ENCODE measurements around the gene TMC7.

DNA sequence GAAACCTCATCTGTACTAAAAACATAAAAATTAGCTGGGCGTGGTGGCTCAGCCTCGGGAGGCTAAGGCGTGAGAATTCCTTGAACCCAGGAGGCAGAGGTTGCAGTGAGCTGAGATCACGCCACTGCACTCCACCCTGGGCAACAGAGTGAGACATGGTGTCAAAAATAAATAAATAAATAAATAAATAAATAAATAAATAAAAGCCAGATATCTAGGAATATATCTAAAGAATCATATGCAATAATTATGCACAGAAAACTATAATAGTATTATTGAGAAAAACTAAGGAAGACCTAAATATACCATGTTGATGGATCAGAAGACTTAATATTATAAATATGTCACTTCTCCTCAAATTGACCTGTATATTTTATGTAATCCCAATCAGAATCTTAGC is 37.0 kb downstream of the TMC7 start:
- no peak for TF ChIP-seq POLR2A (IDR thresholded peaks at IDR 0.05)
- TF ChIP-seq, protein P1, sequence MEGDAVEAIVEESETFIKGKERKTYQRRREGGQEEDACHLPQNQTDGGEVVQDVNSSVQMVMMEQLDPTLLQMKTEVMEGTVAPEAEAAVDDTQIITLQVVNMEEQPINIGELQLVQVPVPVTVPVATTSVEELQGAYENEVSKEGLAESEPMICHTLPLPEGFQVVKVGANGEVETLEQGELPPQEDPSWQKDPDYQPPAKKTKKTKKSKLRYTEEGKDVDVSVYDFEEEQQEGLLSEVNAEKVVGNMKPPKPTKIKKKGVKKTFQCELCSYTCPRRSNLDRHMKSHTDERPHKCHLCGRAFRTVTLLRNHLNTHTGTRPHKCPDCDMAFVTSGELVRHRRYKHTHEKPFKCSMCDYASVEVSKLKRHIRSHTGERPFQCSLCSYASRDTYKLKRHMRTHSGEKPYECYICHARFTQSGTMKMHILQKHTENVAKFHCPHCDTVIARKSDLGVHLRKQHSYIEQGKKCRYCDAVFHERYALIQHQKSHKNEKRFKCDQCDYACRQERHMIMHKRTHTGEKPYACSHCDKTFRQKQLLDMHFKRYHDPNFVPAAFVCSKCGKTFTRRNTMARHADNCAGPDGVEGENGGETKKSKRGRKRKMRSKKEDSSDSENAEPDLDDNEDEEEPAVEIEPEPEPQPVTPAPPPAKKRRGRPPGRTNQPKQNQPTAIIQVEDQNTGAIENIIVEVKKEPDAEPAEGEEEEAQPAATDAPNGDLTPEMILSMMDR (IDR thresholded peaks at IDR 0.05): no peak
